BJ (cell line): ENCODE data around the gene SULF2. TPM values are rescaled to one million over a fixed set of nuclear protein-coding genes. Genes with fewer than 3 reads are reported as not detected.

Source experiments
- CTCF ChIA-PET: fragments of 350-600 bp; formaldehyde crosslinking; extraction: SDS; loops from one replicate; lab custom pipeline; 2021; ENCODE audit warnings: antibody characterized with exemption, inconsistent platforms; lab: Yijun Ruan, JAX
- POLR2A ChIA-PET: fragments of 300-600 bp; sonication (Branson Sonifier 250); formaldehyde crosslinking; extraction: SDS; loops from one replicate; lab custom pipeline; 2021; ENCODE audit warnings: antibody characterized with exemption; lab: Charles Lee
- DNase-seq: peaks from one replicate; pipeline ENCODE4 v3.0.0-alpha.2; 2011; ENCODE audit warnings: low read depth
- H3K27me3 ChIP-seq: 2 replicates; pipeline ENCODE4 v1.6.0; 2011; ENCODE audit warnings: low read length; ENCODE audit not compliant: control insufficient read depth, insufficient read depth
- H3K36me3 ChIP-seq: 2 replicates; pipeline ENCODE4 v1.5.1; 2011; ENCODE audit warnings: low read length; ENCODE audit not compliant: control insufficient read depth, insufficient read depth
- H3K4me3 ChIP-seq: 2 replicates; pipeline ENCODE4 v1.5.1; 2011; ENCODE audit warnings: low read depth, mild to moderate bottlenecking, control low read depth, low read length
- CTCF ChIP-seq: IDR thresholded peaks from 2 replicates; pipeline ENCODE4 v1.5.1; 2011; ENCODE audit warnings: low read depth, mild to moderate bottlenecking, control low read depth, inconsistent platforms, low read length, moderate library complexity; ENCODE audit not compliant: insufficient read depth
- polyA plus RNA-seq: library from polyadenylated mRNA; depleted of rRNA; stranded (reverse); fragments of >200 nt; gene quantifications from 2 replicates; pipeline ENCODE4 v1.2.3, GENCODE V29; 2011

SULF2 gene
- polyA plus RNA-seq, 1 experiment: 13.2 TPM

GRCh38 chr20:47776639-47777038 is 8.6 kb downstream of the SULF2 start:
- POLR2A ChIA-PET: no interaction called here
- Histone ChIP-seq H3K27me3 (peaks cover 5% of the 10 kb centered on the region), H3K4me3 (no peak overlapping the region), H3K36me3 (no peaks in the 10 kb centered on the region)
- no peak for DNase-seq
- TF ChIP-seq CTCF: no peak
- CTCF ChIA-PET: interaction anchor here (0.9 to 4.9 kb wide), 6 partner anchors 11 to 844 kb away, joined by 3 to 25 read pairs (median 5); no protein-coding TSS in a partner anchor

GRCh38 chr20:47775841-47776240 is 9.4 kb downstream of the SULF2 start:
- peaks cover 2% of the 10 kb centered on the region; the same call in 1 of the 2 replicates for H3K27me3 ChIP-seq
- ChIA-PET CTCF (interaction anchor here (0.9 to 4.9 kb wide), 5 partner anchors 10 to 845 kb away, joined by 3 to 25 read pairs (median 6); no protein-coding TSS in a partner anchor), POLR2A (no interaction called here)
- no peak for DNase-seq
- H3K4me3 ChIP-seq: no peak overlapping the region
- H3K36me3 ChIP-seq: no peaks in the 10 kb centered on the region
- no peak for TF ChIP-seq CTCF

GRCh38 chr20:47775039-47775438 is 10.2 kb downstream of the SULF2 start:
- DNase-seq: no peak
- ChIA-PET POLR2A (no interaction called here), CTCF (interaction anchor here (2.5 kb wide), 1 partner anchor 846 kb away, joined by 11 read pairs; no protein-coding TSS in a partner anchor)
- no peak for TF ChIP-seq CTCF
- Histone ChIP-seq H3K27me3 (peaks cover 2% of the 10 kb centered on the region; the same call in 1 of the 2 replicates), H3K4me3 (no peak overlapping the region), H3K36me3 (no peaks in the 10 kb centered on the region)

GRCh38 chr20:47774131-47774777 is 11.0 kb downstream of the SULF2 start:
- no peaks in the 10 kb centered on the region for H3K36me3 ChIP-seq
- H3K27me3 ChIP-seq: peaks cover 2% of the 10 kb centered on the region; the same call in 1 of the 2 replicates
- no peak overlapping the region for H3K4me3 ChIP-seq
- POLR2A ChIA-PET: no interaction called here
- CTCF ChIA-PET: interaction anchor here (0.8 to 2.5 kb wide), 6 partner anchors 12 to 847 kb away, joined by 3 to 11 read pairs (median 5); no protein-coding TSS in a partner anchor
- DNase-seq: no peak
- TF ChIP-seq CTCF: no peak

- Histone ChIP-seq H3K27me3 (peaks cover 2% of the 10 kb centered on the region; the same call in 1 of the 2 replicates), H3K4me3 (no peak overlapping the region), H3K36me3 (no peaks in the 10 kb centered on the region)
- TF ChIP-seq CTCF: no peak
- DNase-seq: no peak
- ChIA-PET POLR2A (no interaction called here), CTCF (interaction anchor here (0.8 to 2.5 kb wide), 6 partner anchors 13 to 848 kb away, joined by 3 to 11 read pairs (median 5); no protein-coding TSS in a partner anchor)
Observed at GRCh38 chr20:47773371-47773786, 11.9 kb downstream of the SULF2 start.
